ENCODE results near the gene FIGLA. TPM values are rescaled to one million over a fixed set of nuclear protein-coding genes. Genes with fewer than 3 reads are reported as not detected.
"Not testable (repeated sequence)": the region's sequence is repeated elsewhere in the genome, so short reads cannot be mapped to it uniquely, and the experiment has no call there.

The FIGLA gene
- total RNA-seq, 1 donor from 2014 or later: not detected

GRCh38 chr2:70801607-70802263, 11.3 kb upstream of the FIGLA start:
- Histone ChIP-seq H3K4me3 (no peak overlapping the region), H3K27ac (no peak overlapping the region), H3K4me1 (no peaks in the 10 kb centered on the region), H3K36me3 (no peaks in the 10 kb centered on the region), H3K9me3 (no peaks in the 10 kb centered on the region), H3K27me3 (no peaks in the 10 kb centered on the region)
- no peak for TF ChIP-seq CTCF (IDR thresholded peaks at IDR 0.05)
- TF ChIP-seq POLR2AphosphoS5 (IDR thresholded peaks at IDR 0.05; ENCODE audit: insufficient read depth in 1 of 2, low read depth in 1 of 2): no peak
- no peak for TF ChIP-seq POLR2A (IDR thresholded peaks at IDR 0.05)
- intact Hi-C loops (cut with DNase I): no loop called here
- no peak for DNase-seq (ENCODE audit: extremely low spot score in 2 of 2)

- Histone ChIP-seq H3K27ac (no peak overlapping the region), H3K4me3 (no peak overlapping the region), H3K36me3 (no peaks in the 10 kb centered on the region), H3K9me3 (no peaks in the 10 kb centered on the region), H3K4me1 (no peaks in the 10 kb centered on the region), H3K27me3 (no peaks in the 10 kb centered on the region)
- intact Hi-C loops (cut with DNase I): no loop called here
- DNase-seq (ENCODE audit: extremely low spot score in 2 of 2): no peak
- no peak for TF ChIP-seq POLR2AphosphoS5 (IDR thresholded peaks at IDR 0.05; ENCODE audit: insufficient read depth in 1 of 2, low read depth in 1 of 2)
- no peak for TF ChIP-seq CTCF (IDR thresholded peaks at IDR 0.05)
- TF ChIP-seq POLR2A (IDR thresholded peaks at IDR 0.05): no peak
These were observed 9.3 kb upstream of the FIGLA start for GRCh38 chr2:70799706-70800105.

- intact Hi-C loops (cut with DNase I); H3K27me3 ChIP-seq; DNase-seq (ENCODE audit: extremely low spot score in 2 of 2); H3K36me3 ChIP-seq; H3K4me3 ChIP-seq; H3K27ac ChIP-seq; H3K4me1 ChIP-seq; H3K9me3 ChIP-seq: not testable (repeated sequence)
These were observed 7.6 kb upstream of the FIGLA start for GRCh38 chr2:70797996-70798395.

GRCh38 chr2:70797506-70797905, 7.1 kb upstream of the FIGLA start:
- intact Hi-C loops (cut with DNase I): no loop called here
- H3K27me3 ChIP-seq: no peaks in the 10 kb centered on the region

GRCh38 chr2:70796262-70796661, 5.8 kb upstream of the FIGLA start:
- H3K36me3 ChIP-seq: no peaks in the 10 kb centered on the region
- no peak overlapping the region for H3K27ac ChIP-seq
- H3K4me1 ChIP-seq: no peaks in the 10 kb centered on the region
- no peak for DNase-seq (ENCODE audit: extremely low spot score in 2 of 2)
- TF ChIP-seq CTCF (IDR thresholded peaks at IDR 0.05): no peak
- TF ChIP-seq POLR2AphosphoS5 (IDR thresholded peaks at IDR 0.05; ENCODE audit: insufficient read depth in 1 of 2, low read depth in 1 of 2): no peak
- no peak for TF ChIP-seq POLR2A (IDR thresholded peaks at IDR 0.05)
- H3K27me3 ChIP-seq: no peaks in the 10 kb centered on the region
- intact Hi-C loops (cut with DNase I): no loop called here
- H3K9me3 ChIP-seq: no peaks in the 10 kb centered on the region
- H3K4me3 ChIP-seq: no peak overlapping the region

More at GRCh38 chr2:70797506-70797905, 7.1 kb upstream of the FIGLA start:
- no peaks in the 10 kb centered on the region for H3K36me3 ChIP-seq
- no peak for DNase-seq (ENCODE audit: extremely low spot score in 2 of 2)
- H3K9me3 ChIP-seq: no peaks in the 10 kb centered on the region
- no peak overlapping the region for H3K4me3 ChIP-seq
- H3K4me1 ChIP-seq: no peaks in the 10 kb centered on the region
- TF ChIP-seq POLR2AphosphoS5 (IDR thresholded peaks at IDR 0.05; ENCODE audit: insufficient read depth in 1 of 2, low read depth in 1 of 2): no peak
- TF ChIP-seq POLR2A (IDR thresholded peaks at IDR 0.05): no peak
- TF ChIP-seq CTCF (IDR thresholded peaks at IDR 0.05): no peak
- H3K27ac ChIP-seq: no peak overlapping the region

Measured in vagina (tissue), 2 donors.